GM12873 (cell line): ENCODE results near the gene TAT.

Source experiments
- TF ChIP-seq, protein P1 (sequence below): IDR thresholded peaks from 2 replicates; pipeline ENCODE4 v1.5.1; 2012; ENCODE audit warnings: low read depth, mild to moderate bottlenecking, moderate library complexity, low read length, control low read depth; ENCODE audit not compliant: insufficient read depth; ENCODE audit errors: missing control alignments

TAT gene

DNA sequence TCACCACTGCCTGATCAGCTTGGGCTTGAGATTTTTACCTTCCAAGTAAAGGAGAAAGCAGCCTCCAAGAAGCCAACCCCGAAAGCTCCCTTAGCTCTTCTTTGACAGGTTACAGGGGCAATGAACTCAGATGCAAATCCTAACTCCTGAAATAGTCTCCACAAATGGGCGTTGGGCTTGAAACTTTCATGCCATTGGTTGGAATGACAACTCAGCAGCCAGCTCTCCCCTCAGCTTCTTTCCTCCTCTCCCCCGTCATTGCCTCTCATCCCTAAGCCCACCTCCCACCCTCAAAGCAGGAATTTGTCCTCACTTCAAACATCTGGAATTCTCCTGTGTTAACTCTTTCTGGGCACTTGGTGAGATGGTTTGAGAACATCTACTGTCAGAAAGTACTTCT lies at the start of gene TAT:
Gene TAT (minus strand): TSS at position 122 of the 400 bp plus-strand sequence. CDS start 677 bp downstream, outside the sequence.
- TF ChIP-seq, protein P1, sequence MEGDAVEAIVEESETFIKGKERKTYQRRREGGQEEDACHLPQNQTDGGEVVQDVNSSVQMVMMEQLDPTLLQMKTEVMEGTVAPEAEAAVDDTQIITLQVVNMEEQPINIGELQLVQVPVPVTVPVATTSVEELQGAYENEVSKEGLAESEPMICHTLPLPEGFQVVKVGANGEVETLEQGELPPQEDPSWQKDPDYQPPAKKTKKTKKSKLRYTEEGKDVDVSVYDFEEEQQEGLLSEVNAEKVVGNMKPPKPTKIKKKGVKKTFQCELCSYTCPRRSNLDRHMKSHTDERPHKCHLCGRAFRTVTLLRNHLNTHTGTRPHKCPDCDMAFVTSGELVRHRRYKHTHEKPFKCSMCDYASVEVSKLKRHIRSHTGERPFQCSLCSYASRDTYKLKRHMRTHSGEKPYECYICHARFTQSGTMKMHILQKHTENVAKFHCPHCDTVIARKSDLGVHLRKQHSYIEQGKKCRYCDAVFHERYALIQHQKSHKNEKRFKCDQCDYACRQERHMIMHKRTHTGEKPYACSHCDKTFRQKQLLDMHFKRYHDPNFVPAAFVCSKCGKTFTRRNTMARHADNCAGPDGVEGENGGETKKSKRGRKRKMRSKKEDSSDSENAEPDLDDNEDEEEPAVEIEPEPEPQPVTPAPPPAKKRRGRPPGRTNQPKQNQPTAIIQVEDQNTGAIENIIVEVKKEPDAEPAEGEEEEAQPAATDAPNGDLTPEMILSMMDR, result no peak

GRCh38 chr16:71626018-71626857 lies 49.3 kb upstream of the TAT start, which contains the start of gene MARVELD3:
MARVELD3 (plus strand) TSS chr16:71626184; CDS start chr16:71626230, 46 bp downstream.
- TF ChIP-seq, protein P1, result no peak

- TF ChIP-seq, protein P1, result no peak
Measured at GRCh38 chr16:71625113-71625850, 48.4 kb upstream of the TAT start.

GRCh38 chr16:71623597-71623996 lies 46.7 kb upstream of the TAT start:
- TF ChIP-seq, protein P1, result no peak

- TF ChIP-seq, protein P1, result no peak
Measured at GRCh38 chr16:71622088-71622487, 45.2 kb upstream of the TAT start.

- TF ChIP-seq, protein P1, result no peak
Measured at GRCh38 chr16:71618429-71618828, 41.5 kb upstream of the TAT start.
